Measurements from ENCODE around the gene MIX23. TPM values are rescaled to one million over a fixed set of nuclear protein-coding genes. Genes with fewer than 3 reads are reported as not detected.

The MIX23 gene
- total RNA-seq, 2 donors from 2014 or later: 13.8 to 16.8 TPM

- no peak overlapping the region for H3K4me3 ChIP-seq
- TF ChIP-seq POLR2AphosphoS5 (IDR thresholded peaks at IDR 0.05) (no peak), POLR2A (IDR thresholded peaks at IDR 0.05) (no peak), CTCF (IDR thresholded peaks at IDR 0.05) (no peak)
- H3K4me1 ChIP-seq (replicated peaks): no peaks in the 10 kb centered on the region
- H3K27me3 ChIP-seq (replicated peaks; ENCODE audit: insufficient read depth): no peaks in the 10 kb centered on the region
- intact Hi-C loops (cut with DNase I): no loop called here
- no peaks in the 10 kb centered on the region for H3K9me3 ChIP-seq
- no peaks in the 10 kb centered on the region for H3K36me3 ChIP-seq
- no peak for DNase-seq (ENCODE audit: low spot score)
- no peak overlapping the region for H3K27ac ChIP-seq
- 61% methylated on average over 4 of the region's 4 CpGs for WGBS
Observed at GRCh38 chr3:122331886-122332285, 51.1 kb downstream of the MIX23 start.

GRCh38 chr3:122325769-122326168 lies 57.3 kb downstream of the MIX23 start:
- TF ChIP-seq CTCF (IDR thresholded peaks at IDR 0.05) (no peak), POLR2AphosphoS5 (IDR thresholded peaks at IDR 0.05) (no peak), POLR2A (IDR thresholded peaks at IDR 0.05) (no peak)
- Histone ChIP-seq H3K27me3 (replicated peaks; ENCODE audit: insufficient read depth) (no peaks in the 10 kb centered on the region), H3K9me3 (no peaks in the 10 kb centered on the region), H3K36me3 (no peaks in the 10 kb centered on the region), H3K27ac (no peak overlapping the region), H3K4me1 (replicated peaks) (no peaks in the 10 kb centered on the region), H3K4me3 (no peak overlapping the region)
- intact Hi-C loops (cut with DNase I): no loop called here
- no peak for DNase-seq (ENCODE audit: low spot score)
- 91% methylated on average over 3 of the region's 3 CpGs for WGBS

- no peak within 1 kb of the TSS for H3K27ac ChIP-seq
- intact Hi-C loops (cut with DNase I): no loop called here
- H3K36me3 ChIP-seq: no peaks in the 10 kb centered on the region
- no peak within 1 kb of the TSS for H3K4me3 ChIP-seq
- no peak for TF ChIP-seq POLR2A (IDR thresholded peaks at IDR 0.05)
- peak; percentile 82 for TF ChIP-seq POLR2AphosphoS5 (IDR thresholded peaks at IDR 0.05)
- TF ChIP-seq CTCF (IDR thresholded peaks at IDR 0.05): no peak
- WGBS: 22% methylated on average over 6 of the region's 6 CpGs
- no peaks in the 10 kb centered on the region for H3K9me3 ChIP-seq
- no peaks in the 10 kb centered on the region for H3K4me1 ChIP-seq (replicated peaks)
- H3K27me3 ChIP-seq (replicated peaks; ENCODE audit: insufficient read depth): no peaks in the 10 kb centered on the region
- peak; percentile 62 for DNase-seq (ENCODE audit: low spot score)
Observed at GRCh38 chr3:122324871-122325323, 58.1 kb downstream of the MIX23 start, which contains the start of gene CSTA. Gene CSTA, plus strand, starts transcription at chr3:122325248. Its CDS starts 45 bp downstream, at chr3:122325293.

- DNase-seq (ENCODE audit: low spot score): no peak
- 72% methylated on average over 5 of the region's 5 CpGs for WGBS
- Histone ChIP-seq H3K36me3 (no peaks in the 10 kb centered on the region), H3K27me3 (replicated peaks; ENCODE audit: insufficient read depth) (no peaks in the 10 kb centered on the region), H3K4me3 (no peak overlapping the region), H3K9me3 (no peaks in the 10 kb centered on the region), H3K4me1 (replicated peaks) (no peaks in the 10 kb centered on the region), H3K27ac (peak overlapping the region; percentile 28 to 54)
- intact Hi-C loops (cut with DNase I): no loop called here
- no peak for TF ChIP-seq POLR2A (IDR thresholded peaks at IDR 0.05)
- no peak for TF ChIP-seq POLR2AphosphoS5 (IDR thresholded peaks at IDR 0.05)
- no peak for TF ChIP-seq CTCF (IDR thresholded peaks at IDR 0.05)
Observed at GRCh38 chr3:122322095-122323075, 60.6 kb downstream of the MIX23 start.
